ENCODE data around the gene FBXL19.

GRCh38 chr16:30892670-30893416, 30.5 kb upstream of the FBXL19 start:
- TF ChIP-seq CTCF (IDR thresholded peaks at IDR 0.05) (no peak), POLR2A (IDR thresholded peaks at IDR 0.05) (no peak)

All from body of pancreas (tissue), 4 donors.